Measurements from ENCODE around the gene SERTAD1.

- TF ChIP-seq POLR2A (IDR thresholded peaks at IDR 0.05) (no peak), CTCF (IDR thresholded peaks at IDR 0.05) (no peak)
These were observed 45.4 kb downstream of the SERTAD1 start for GRCh38 chr19:40380199-40381037.

Data from lower leg skin (tissue), 3 donors.